Panc1 (cell line): ENCODE measurements around the gene LCN6.
"Not testable (repeated sequence)": the region's sequence is repeated elsewhere in the genome, so short reads cannot be mapped to it uniquely, and the experiment has no call there.

Experiments used
- CTCF ChIP-seq: fragments of 450-650 bp; IDR thresholded peaks from 2 replicates; pipeline ENCODE4 v1.5.1; 2017; ENCODE audit warnings: mild to moderate bottlenecking
- POLR2AphosphoS5 ChIP-seq: IDR thresholded peaks from 2 replicates; pipeline ENCODE4 v1.6.1; 2012; ENCODE audit warnings: mild to moderate bottlenecking, low read depth, low read length, moderate library complexity
- REST ChIP-seq, 2 experiments: IDR thresholded peaks; 2 replicates each; pipeline ENCODE4 v1.6.1; 2011 to 2012; ENCODE audit warnings: low read depth in 2 of 2, control low read depth in 1 of 2, low read length in 1 of 2, mild to moderate bottlenecking in 1 of 2, moderate library complexity in 1 of 2; ENCODE audit not compliant: insufficient read depth in 1 of 2
- SIN3A ChIP-seq: IDR thresholded peaks from 2 replicates; pipeline ENCODE4 v1.6.1; 2012; ENCODE audit warnings: low read depth, mild to moderate bottlenecking, low read length, moderate library complexity, borderline replicate concordance; ENCODE audit not compliant: insufficient read depth
- TCF7L2 ChIP-seq: IDR thresholded peaks from 2 replicates; pipeline ENCODE4 v1.6.1; 2011; ENCODE audit warnings: mild to moderate bottlenecking, low read depth, low read length, inconsistent platforms

- TF ChIP-seq TCF7L2; CTCF; POLR2AphosphoS5; SIN3A; REST (IDR thresholded peaks at IDR 0.05; ENCODE audit: insufficient read depth in 1 of 2, low read depth in 2 of 2, low read length in 1 of 2): not testable (repeated sequence)
Observed at GRCh38 chr9:136711219-136711648, 37.1 kb downstream of the LCN6 start.
